ENCODE data around the gene TFE3.

TFE3 gene

DNA sequence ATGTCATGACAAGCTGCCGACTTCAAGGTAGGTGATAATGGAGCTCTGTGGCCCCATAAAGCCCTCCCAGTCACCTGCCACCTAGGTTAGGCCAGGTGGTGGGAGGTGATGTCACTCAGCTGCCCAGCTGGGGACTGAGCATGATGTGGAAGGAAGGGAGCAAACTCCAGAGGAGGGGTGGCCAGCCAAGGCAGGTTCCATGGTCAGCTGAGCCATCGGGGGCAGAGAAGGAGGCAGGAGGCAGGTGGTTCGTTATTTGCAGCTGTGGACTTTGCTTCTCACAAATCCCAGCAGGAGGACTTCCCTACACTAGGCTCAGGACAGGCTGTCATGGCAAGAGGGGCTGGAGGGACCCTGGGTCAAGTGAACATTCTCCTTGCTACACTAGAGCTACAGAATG is 17.8 kb upstream of the TFE3 start:
- no peak for DNase-seq

DNA sequence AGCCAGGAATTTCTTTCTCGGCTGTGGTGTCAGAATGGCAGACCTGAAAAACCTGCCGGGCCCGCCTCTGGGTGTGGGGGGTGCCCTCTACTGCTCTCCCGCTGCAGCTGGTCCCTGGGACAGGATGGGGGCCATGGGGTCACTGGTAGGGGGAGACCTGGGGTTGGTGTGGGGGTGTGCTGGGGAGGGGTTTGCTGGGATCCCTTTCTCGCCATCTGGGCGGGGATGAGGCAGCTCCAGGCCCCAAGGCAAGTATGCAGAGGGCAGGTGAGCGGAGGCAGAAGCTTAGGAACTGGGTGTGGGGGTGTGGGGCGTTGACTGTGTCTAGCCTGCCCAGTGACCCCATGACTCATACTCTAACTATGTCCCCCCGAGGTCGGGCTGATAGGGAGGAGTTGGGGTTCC is 16.5 kb upstream of the TFE3 start:
- DNase-seq: no peak

DNA sequence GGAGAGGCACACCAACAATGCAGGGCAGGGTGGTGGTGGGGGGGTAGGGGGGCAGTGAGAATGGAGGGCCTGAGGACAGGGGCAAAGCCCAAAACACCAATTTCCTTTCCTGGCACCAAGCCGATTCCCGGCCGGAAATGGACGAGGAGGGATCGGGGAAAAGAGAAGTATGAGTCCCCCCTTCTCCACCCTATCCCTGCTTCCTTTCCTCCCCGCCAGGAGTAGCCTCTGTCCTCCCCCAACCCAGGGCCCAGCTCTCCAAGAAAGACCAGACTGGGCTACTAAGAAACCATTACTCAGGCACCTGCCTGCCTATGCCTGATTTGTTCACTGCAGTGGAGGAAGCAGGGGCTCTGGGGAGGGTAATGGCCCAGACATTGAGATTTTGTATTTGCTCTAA is 16.0 kb upstream of the TFE3 start:
- no peak for DNase-seq

DNA sequence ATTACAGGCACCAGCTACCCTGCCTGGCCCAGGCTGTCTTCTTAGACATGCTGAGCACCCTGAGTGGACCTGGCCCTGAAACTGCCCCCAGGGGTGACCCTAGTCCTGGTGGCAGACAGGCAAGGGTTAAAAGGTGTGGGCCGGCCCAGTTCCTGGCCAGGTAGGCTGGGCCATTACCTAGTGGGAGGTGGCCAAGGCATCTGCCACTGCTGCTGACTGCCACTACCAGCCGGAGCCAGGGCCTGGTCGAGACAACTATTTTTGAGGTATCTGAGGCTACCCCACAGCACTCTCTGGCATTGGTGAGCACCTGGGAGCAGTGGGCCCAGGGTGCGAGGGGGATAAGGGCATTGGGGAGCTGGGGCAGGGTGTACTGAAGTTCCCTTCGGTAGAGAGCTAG is 15.6 kb upstream of the TFE3 start, which contains the start of gene CCDC120:
CCDC120 (plus strand) TSS at position 206 of the 400 bp plus-strand sequence. CDS start 3,043 bp downstream, outside the sequence.
- DNase-seq: no peak

DNA sequence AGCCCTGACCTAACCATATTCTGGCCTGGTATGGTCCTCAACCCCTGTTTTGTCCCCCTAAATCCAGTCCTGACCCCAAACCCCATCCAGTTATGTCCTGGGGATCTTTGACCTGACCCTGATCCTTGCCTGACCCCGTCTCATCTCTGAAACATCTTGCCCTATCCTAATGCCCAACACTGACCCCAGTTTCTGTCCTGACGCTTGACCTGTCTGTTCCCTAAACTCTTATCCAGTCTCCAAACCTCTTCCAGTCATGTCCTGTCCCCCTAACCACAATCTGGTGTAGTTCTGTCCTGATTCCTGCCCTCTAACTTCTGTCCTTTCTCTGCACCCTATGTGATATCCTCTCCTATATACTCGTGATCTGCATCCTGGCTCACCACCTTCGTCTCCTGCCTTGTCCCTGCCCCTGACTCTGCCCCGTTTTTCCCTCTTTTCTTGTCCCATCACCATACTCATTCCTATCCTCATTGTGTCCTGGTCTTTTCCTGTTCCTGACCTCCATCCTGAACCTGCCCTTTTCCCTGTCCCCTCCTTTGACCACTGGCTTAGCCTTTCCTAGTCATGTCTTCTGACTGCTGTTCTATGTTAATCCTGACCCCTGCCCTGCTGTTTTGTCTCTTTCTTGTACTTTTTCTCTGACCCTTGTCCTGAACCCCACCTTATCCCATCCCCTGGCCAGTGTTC is 11.1 kb upstream of the TFE3 start:
- no peak for DNase-seq

DNA sequence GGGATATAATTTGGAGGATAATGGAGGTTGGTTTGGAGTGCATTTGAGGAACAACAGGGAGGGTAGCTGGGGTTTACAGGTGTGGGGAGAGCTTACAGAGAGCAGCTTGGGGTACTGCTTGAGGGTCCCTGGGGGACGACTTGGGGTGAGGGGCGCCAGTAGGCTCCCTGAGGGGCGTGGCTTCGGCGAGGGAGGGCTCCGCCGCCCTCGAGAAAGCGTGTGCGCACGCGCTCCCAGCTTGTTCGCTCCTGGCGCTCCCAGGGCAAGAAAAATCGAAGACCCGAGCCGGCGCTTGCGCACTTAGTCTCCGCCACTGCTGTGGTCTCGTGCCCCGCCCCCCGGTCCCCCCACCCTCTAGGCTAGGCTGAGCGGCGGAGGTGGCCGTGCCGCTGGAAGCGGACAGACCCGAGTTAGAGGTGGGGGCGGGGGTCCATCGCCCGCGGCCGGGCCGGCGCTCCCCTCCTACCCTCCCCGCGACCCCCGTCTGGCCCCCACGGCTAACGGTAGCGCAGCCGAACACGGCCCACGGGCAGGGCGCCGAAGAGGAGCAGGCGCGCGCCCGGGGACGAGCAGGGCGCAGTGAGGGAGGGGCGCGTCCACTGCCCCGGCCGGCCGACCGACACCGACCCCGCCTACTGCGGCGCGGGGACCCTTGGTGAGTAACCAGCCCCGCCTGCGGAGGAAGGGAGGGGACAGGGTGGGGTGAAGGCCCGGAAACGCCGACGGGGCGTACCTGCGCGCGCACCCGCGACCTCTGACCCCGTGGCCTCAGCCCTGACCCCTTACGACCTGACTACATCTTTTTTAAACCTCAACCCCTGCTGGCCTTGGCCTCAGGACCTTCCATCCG is 10.3 kb upstream of the TFE3 start:
- DNase-seq: peak; percentile 87

DNA sequence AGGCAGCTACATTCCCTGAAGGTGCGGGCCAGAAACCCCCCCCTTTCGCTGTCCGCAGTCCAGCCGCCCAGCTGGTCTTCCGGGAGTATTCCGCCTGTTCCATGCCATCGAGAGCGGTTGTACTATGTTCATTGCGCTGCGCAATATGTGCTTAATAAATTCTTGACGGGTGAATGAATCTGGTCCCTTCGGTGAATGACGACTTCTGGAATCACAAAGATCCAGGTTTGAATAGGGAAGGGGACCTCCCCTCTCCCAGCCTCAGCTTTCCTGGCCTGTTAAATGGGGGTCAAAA is 777 bp upstream of the TFE3 start:
- DNase-seq: no peak

DNA sequence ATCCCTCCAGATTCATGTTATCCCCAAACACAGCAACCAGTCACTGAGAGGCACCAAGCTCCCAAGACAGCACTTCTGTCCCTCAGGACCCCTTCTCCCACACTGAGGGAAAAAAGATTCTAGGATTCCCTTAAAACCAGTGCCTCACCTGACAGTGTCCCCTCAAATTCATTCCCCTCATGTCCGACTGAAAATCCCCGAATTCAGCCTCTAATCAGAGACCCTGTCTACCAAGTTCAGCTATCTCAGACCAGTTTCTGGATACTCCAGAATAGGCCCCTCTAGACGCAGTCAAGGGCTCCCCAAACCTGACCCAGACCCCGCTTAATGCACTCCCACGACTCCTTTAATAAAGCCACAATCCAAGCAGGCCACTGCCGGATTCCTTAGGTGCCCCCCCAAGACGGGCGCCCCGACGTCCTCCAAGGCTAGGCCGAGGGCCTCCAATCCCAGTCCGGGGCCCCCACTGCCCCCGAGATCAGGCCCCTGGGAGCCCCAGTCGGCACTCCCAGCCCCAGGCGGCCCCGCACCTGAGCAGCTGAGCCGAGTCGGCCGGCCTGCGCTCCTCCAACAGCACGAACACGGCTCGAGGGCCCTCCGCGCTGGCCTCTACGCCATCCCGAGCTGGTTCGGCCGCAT is 457 bp downstream of the TFE3 start:
- DNase-seq: no peak

DNA sequence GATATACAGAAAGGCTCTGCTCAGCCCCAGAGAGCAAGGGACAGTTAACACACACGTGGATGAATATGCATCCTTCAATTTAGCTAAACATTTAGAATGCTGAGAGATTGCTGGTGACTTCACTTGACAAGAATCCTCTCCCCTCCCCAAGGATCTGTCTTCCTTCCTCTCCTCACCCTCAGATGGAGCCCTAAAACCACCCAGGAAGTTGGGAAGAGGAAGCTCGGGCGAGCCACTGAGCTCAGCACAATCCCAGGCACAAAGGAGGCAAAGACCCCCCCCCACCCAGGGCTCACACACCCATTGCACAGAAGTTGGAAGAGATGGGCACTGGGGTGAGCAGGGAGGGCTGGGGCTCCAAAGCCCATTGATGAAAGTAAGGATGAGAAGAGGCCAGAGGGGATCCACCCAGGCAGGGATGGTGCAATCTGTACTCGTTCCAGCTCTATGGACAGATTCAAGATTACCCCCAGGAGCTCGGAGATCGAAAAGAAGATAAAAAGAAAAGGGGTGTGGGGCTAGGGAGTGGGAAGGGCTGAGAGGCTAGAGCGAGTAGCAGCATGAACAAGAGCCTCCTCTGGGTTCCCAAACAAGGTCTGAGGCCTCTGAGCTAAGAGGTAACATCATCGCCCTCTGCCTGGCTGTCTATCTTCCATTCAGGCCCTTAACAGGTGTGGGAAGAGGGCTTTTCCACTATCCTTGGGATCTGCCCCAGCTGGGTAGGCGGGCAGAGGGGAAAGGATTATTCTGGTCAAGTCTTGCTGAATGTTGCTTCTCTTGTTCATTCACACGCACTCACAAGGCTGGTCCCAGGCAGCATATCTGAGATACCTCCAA is 1.2 kb downstream of the TFE3 start:
- no peak for DNase-seq

DNA sequence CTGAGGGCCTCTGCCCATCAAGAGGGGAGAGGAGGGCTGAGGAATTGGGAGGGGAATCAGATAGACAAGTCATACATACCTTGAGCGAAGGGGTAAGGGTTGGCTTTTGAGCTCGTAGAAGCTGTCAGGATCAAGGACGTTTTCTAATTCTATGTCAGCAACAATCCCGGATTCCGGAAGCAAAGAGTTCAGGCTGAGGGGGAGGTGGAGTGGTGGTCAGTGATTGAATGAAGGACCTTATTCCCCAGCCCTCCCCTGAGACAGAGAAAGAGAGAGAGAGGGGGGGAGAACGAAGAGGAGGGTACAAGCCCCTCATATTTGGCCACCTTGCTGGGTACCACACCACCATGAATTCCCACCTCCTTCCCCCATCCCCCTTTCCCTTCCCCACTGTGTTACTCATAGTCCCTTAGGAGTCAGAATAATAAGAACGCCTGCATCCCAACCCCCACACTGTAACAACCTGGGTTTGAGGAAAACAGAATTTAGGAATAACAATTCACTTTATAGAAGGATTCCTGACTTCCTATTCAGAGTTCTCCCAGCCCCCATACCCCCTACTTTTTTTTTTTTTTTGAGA is 2.7 kb downstream of the TFE3 start:
- no peak for DNase-seq

DNA sequence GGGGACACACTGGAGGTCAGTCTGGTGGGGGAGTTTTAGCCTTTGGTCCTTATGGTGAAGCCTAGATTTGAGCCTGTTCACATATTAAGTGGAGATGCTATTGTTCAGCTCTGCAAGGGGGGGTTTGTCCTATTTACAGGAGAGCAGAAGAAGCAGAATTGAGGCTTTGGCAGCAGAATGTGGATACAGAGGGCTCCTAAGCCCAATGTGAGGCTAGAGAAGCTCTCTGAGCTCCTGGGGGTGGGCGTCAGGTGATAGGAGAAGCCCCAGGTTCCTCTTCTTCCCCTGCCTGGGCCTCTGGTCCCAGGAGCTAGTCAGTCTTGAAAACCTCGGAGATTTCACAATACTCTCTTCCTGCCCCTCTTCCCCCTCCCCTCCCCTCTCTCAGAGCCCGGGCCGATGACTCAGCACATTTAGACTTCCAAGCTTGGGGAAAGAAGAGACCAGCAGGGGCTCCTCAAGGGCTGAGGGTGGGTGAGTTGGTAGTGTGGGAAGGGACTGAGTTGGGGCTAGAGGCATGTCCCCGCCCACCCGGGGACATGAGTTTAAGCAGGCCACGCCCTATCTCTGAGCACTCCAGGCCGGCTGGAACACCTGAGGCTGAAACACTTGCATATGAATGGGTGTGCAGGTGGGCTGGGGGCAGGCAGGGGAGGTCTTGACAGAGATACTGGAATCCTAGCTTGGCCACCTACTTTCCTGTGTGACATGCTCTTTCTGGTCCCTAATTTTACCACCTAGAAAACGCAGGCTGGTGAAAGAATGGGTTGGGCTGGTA is 3.4 kb downstream of the TFE3 start:
- peak; percentile 98 for DNase-seq

DNA sequence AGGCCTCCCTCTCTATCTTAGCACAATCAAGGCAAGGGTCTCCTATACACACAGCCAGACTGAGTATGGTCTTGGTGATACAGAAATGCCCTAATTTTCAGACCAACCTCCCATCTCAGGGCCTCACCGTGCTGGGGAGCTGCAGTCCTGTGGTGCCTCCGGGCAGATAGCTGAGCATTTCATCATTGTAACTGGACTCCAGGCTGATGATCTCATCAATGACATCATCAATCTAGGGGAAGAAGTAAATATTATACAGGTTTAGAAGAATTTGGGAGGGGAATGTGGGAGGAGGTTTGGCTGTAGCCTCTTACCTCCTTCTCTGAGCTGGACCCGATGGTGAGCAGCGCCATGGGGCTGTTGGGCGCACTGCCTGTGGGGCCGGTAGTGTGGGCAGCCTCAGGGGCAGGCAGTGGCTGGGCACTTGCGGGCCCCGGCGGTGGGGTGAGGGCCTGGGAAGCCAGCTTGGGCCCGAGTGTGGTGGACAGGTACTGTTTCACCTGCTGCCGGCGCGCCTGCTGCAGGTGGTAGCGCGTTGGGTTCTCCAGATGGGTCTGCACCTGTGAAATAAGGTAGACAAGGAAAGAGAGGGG is 5.2 kb downstream of the TFE3 start:
- no peak for DNase-seq

DNA sequence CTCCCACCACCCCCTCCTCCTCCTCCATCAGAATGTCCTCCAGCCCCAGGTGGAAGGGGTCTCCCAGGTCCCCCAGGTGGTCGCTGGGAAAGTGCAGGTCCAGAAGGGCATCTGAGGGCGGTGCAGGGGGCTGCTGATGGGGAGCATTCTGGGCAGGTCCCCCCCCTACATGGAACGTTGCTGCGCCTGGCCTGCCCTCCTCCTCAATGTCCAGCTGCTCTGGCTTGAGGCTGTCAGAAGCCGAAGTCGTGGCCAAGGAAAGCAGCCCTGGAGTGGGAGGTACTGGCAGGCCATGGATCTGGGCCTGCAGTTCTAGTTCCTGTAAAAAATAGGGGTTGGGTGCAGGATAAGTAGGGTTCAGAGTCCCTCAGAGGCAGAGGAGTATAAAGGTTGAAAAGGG is 12.9 kb downstream of the TFE3 start:
- DNase-seq: no peak

DNA sequence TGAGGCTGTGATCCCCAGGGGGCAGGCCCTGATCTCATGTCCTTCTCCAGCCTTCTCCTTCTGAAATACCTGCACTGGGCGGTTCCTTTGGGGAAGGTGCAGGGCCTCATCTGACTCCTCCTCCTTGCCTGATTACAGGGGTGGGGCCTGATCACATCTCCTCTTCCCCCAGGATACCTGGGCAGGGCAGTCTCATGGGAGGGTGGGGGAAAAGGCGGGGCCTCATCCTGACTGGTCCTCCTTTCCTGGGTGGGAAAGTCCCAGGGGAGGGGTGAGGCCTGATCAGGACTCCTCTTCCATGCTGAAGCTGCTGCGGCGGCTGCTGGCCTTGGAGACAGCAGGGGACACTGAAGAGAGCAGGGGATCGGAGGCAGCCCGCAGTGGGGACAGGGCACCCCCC is 13.3 kb downstream of the TFE3 start:
- DNase-seq: peak; percentile 74

DNA sequence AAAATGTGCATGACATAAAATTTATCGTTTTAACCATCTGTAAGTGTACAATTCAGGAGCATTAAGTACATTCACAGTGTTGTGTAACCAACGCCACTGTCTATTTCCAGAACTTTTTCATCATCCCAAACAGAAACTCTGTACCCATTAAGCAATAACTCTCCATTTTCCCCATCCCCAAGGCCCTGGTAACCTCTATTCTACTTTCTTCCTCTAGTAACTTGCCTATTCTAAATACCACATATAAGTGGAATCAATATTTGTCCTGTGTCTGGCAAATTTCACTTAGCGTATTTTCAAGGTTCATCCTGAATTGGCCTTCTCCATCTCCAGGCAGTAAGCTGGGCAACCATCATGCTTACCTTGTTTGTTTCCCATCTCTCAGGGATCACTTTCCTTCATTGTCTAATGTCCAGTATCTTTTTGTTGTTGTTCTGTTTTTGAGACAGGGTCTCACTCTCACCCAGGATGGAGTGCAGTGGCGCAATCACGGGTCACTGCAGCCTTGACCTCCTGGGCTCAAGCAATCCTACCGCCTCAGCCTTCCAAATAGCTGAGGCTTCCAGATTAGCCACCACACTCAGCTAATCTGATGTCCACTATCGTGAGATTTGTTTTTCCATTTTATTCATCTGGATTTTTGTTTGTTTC is 23.4 kb downstream of the TFE3 start:
- DNase-seq: no peak

DNA sequence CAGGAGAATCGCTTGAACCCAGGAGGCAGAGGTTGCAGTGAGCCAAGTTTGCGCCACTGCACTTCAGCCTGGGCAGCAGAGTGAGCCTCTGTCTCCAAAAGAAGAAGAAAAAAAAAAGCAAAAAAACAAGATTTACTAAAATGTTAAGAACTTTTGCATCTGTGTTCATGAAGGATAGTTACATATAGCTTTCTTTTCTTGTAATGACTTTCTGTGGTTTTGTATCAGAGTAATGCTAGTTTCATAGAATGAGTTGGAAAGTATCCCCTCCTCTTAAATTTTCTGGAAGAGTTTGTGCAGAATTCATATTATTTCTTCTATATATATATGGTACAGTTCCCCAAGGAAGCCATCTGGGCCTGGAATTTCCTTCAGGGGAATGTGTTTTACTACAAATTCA is 24.1 kb downstream of the TFE3 start:
- DNase-seq: no peak

DNA sequence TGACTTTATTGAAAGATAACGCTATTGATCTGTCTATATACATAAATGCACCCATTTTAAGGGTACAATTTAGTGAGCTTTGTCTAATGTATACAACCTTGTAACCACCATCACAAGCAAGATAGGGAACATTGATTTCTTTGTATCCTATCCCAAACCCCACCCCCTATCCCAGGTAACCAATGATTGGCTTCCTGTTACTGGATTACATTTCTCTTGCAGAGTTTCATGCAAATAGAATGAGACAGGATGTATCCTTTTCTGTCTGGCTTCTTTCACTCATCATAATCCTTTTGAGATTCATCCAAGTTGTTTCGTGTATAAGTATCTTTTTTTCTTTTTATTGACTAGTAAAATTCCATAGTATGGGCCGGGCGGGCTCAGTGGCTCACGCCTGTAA is 39.5 kb downstream of the TFE3 start:
- DNase-seq: no peak

DNA sequence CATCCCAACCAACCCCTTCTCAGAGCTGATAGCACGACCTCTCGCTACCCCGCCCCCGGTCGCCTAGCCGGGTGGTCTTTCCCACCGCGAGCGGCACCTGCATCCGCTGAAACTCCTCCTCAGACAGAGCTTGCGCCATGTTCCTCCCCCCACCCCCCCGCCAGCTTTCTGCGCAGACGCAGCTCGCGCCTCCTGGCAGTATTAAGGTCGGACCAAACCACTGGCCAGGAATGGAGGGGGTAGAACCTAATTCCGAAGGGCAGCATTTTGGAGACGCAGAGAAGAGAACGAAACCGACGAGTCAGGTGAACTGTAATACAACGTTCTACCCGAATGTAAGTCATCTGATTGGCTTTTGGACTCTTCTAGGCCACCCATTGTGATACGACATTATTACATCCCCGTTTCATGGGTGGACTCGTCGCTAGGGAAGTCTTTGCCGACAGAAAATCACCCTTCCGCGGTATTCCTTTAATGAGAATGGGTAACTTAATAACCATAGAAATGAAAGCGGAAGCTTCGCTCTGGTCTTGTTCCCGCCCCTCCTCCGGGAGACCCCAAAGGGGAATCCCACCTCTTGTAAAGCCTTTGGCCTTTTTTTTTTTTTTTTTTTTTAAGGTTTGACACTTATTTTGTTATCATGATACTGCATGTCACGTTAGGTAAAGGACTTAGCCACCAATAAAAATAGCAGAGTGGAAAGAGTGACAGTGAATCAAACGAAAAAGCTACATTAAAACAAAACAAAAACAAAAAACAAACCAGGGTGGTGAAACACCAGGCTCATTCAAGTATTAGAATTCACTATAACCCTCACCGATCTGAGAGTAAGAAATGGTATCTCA is 40.8 kb downstream of the TFE3 start, which contains the start of gene GRIPAP1:
GRIPAP1 (minus strand) TSS at position 174 of the 845 bp plus-strand sequence; CDS start at position 139, 35 bp downstream.
- DNase-seq: peak; percentile 91

DNA sequence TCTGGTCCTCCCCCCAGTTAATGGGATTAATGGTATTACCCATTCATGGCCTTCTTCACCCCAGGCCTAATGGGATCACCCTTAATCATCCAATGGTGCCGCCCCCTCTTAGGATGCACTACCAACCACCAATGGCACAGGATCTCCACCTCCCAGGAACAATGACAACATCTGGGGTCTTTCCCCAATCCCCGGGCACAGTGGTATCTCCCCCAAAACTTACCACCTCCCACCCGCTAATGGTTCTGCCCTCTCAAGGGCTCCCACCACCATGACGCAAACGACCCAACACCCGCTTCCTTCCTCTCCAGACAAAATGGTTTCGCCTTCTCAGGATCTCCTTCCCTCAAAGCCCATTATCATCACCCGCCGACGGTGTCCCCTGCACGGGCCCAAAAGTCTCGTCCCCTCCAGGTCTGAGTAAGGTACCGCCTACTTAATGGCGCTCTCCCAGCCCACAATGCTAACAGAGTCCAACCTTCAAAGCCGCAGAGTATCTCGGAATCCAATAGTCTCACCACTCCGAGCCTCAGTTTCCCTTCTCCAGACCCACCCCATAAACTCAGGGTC is 41.6 kb downstream of the TFE3 start:
- DNase-seq: no peak

DNA sequence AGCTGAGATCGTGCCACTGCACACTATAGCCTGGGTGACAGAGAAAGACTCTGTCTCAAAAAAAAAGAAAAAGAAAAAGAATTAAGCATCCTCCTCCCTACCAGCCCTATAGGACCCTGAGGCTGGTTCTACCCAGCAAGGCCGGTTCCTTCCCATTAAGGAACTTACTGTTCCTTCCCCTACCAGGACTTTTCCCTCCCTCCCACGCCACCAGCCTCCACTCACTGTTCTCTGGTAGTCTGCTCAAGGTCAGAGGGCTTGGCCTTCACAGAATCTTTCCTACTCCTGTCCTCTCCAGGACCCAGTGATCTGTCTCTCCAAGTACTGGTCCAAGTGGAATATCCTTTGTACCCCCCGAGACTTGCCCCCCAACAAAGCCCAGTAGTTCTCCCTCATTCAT is 42.5 kb downstream of the TFE3 start:
- no peak for DNase-seq

Measured in islet precursor cell (in vitro differentiated cells).